HepG2 (cell line): Measurements from ENCODE around the gene HDAC10. TPM values are rescaled to one million over a fixed set of nuclear protein-coding genes. Genes with fewer than 3 reads are reported as not detected.

ENCODE experiments used
- ATAC-seq: fragments of 200-7000 bp; cut with Tn5 transposase; 3 replicates; pipeline ENCODE4 v1.9.1; 2020; ENCODE audit warnings: mild to moderate bottlenecking, moderate library complexity
- BruUV-seq: library from RNA; stranded (reverse); fragments of 400-500 nt; replicated peaks from 2 replicates; lab custom pipeline; 2021; lab: Mats Ljungman, UMichigan
- CTCF ChIA-PET: fragments of 300-600 bp; formaldehyde crosslinking; extraction: SDS; loops from one replicate; lab custom pipeline; 2021; ENCODE audit warnings: low total read pairs, inconsistent platforms, low intra/inter-chr PET ratio; lab: Yijun Ruan, JAX
- POLR2A ChIA-PET: fragments of 350-600 bp; sonication (Branson Sonifier 250); formaldehyde crosslinking; loops from one replicate; lab custom pipeline; 2020; ENCODE audit warnings: antibody characterized with exemption, inconsistent platforms; lab: Yijun Ruan, JAX
- DNase-seq: peaks from one replicate; pipeline ENCODE4 v3.0.0-alpha.2; 2015; ENCODE audit warnings: low spot score
- FAIRE-seq: peaks from 3 replicates; lab custom pipeline; 2011; peaks lifted over from hg19 to GRCh38; lab: Jason Lieb, UNC
- H2AFZ ChIP-seq: one replicate; pipeline ENCODE4 v1.6.1; 2011; ENCODE audit warnings: low read length, inconsistent platforms
- H3K27ac ChIP-seq: fragments of 300-600 bp; 3 replicates; pipeline ENCODE4 v1.8.0; 2011; ENCODE audit warnings: mixed run types, mild to moderate bottlenecking, mixed read lengths, low read length, inconsistent platforms; ENCODE audit not compliant: insufficient read depth; ENCODE audit errors: extremely low read length
- H3K27me3 ChIP-seq, 2 experiments: fragments of 200-600 bp in 1 of 2; 2 replicates in 1 of 2; 3 replicates in 1 of 2; pipeline versions ENCODE4 v1.6.0 to v1.8.0; 2011; ENCODE audit warnings: low read length in 2 of 2, mild to moderate bottlenecking in 2 of 2, moderate library complexity in 2 of 2, inconsistent platforms in 1 of 2; ENCODE audit not compliant: insufficient read depth in 2 of 2, control insufficient read depth in 1 of 2
- H3K36me3 ChIP-seq, 2 experiments: fragments of 200-600 bp in 1 of 2; replicated peaks in 1 of 2; 2 replicates in 1 of 2; 3 replicates in 1 of 2; pipeline versions ENCODE4 v1.5.1 to v1.8.0; 2011; ENCODE audit warnings: low read length in 2 of 2, inconsistent platforms in 1 of 2; ENCODE audit not compliant: insufficient read depth in 2 of 2, control insufficient read depth in 1 of 2
- H3K4me1 ChIP-seq: 2 replicates; pipeline ENCODE4 v1.5.1; 2012; ENCODE audit warnings: low read length, inconsistent platforms; ENCODE audit not compliant: insufficient read depth
- H3K4me2 ChIP-seq: 2 replicates; pipeline ENCODE4 v1.6.0; 2011; ENCODE audit warnings: low read depth, low read length, inconsistent platforms
- H3K4me3 ChIP-seq, 3 experiments: fragments of 200-600 bp in 1 of 3; sonication (generic), shearing (Covaris generic) in 1 of 3; replicated peaks in 1 of 3; 2 replicates each; pipeline ENCODE4 v1.5.1; 2011 to 2016; ENCODE audit warnings: low read length in 3 of 3, inconsistent platforms in 2 of 3, low read depth in 2 of 3, mild to moderate bottlenecking in 2 of 3, control low read depth in 1 of 3, mixed read lengths in 1 of 3; ENCODE audit not compliant: insufficient read depth in 1 of 3
- H3K79me2 ChIP-seq: one replicate; pipeline ENCODE4 v1.6.1; 2011; ENCODE audit warnings: low read length, inconsistent platforms; ENCODE audit not compliant: insufficient read depth
- H3K9ac ChIP-seq: 2 replicates; pipeline ENCODE4 v1.6.0; 2011; ENCODE audit warnings: mild to moderate bottlenecking, low read depth, low read length, inconsistent platforms; ENCODE audit not compliant: insufficient read depth
- H3K9me3 ChIP-seq: 2 replicates; pipeline ENCODE4 v1.5.1; 2012; ENCODE audit warnings: mild to moderate bottlenecking, low read length
- H4K20me1 ChIP-seq: 2 replicates; pipeline ENCODE4 v1.6.0; 2011; ENCODE audit warnings: inconsistent platforms, mild to moderate bottlenecking, low read length, moderate library complexity; ENCODE audit not compliant: insufficient read depth
- AGO2 ChIP-seq: fragments of 200-400 bp; formaldehyde crosslinking; optimal IDR thresholded peaks from 2 replicates; pipeline ENCODE3; 2017; ENCODE audit warnings: mild to moderate bottlenecking, low read depth, low read length, moderate library complexity
- WGBS: methylation state at CpG from one replicate; pipeline ENCODE4 v1.1.6; 2017; ENCODE audit warnings: low lambda C conversion rate; 5-methylcytosine and 5-hydroxymethylcytosine counted together
- in situ Hi-C: cut with HindIII; loops from 2 replicates; pipeline ENCODE4 v1.10.0; 2017; ENCODE audit warnings: low pct_unique_long_range_greater_than_20kb; ENCODE audit not compliant: extremely low pct_ligation_motif_present
- intact Hi-C: fragments of 100-400 bp; cut with micrococcal nuclease; formaldehyde crosslinking; loops from one replicate; pipeline ENCODE4 v1.10.0; 2022; ENCODE audit not compliant: unreplicated experiment
- polyA plus RNA-seq, 8 experiments: library from polyadenylated mRNA; depleted of rRNA in 3 of 8; stranded (reverse) in 7 of 8; unstranded in 1 of 8; fragments of >200 nt; fragmentation: Illumina TruSeq in 4 of 8; extraction: Trizol in 4 of 8; gene quantifications; 2 replicates each; pipeline versions ENCODE4 v1.2.1 to v1.2.3, GENCODE V29; 2011 to 2016; ENCODE audit warnings: low read depth in 4 of 8, missing spikeins in 1 of 8, mixed read lengths in 1 of 8; ENCODE audit not compliant: insufficient read depth in 1 of 8
- total RNA-seq, 5 experiments: library from RNA; depleted of rRNA; stranded (reverse); fragments of >200 nt; fragmentation: Illumina TruSeq; extraction: Trizol; gene quantifications; 2 replicates each; pipeline ENCODE4 v1.2.3, GENCODE V29; 2016; ENCODE audit warnings: low read depth in 1 of 5
- TF ChIP-seq, protein P1 (sequence below): fragments of 450-650 bp; IDR thresholded peaks from 2 replicates; pipeline ENCODE4 v1.6.1; 2016
- TF ChIP-seq, protein P2 (sequence below): sonication (generic); formaldehyde crosslinking; IDR thresholded peaks from 2 replicates; pipeline ENCODE4 v1.4.0; 2020; ENCODE audit warnings: missing genetic modification reagents

The HDAC10 gene
- total and polyA plus RNA-seq, 2 of the 13 experiments (the other 11 are each of a cell fraction or from before 2014, with no cell fraction given) = 13.9 to 14.9 TPM

DNA sequence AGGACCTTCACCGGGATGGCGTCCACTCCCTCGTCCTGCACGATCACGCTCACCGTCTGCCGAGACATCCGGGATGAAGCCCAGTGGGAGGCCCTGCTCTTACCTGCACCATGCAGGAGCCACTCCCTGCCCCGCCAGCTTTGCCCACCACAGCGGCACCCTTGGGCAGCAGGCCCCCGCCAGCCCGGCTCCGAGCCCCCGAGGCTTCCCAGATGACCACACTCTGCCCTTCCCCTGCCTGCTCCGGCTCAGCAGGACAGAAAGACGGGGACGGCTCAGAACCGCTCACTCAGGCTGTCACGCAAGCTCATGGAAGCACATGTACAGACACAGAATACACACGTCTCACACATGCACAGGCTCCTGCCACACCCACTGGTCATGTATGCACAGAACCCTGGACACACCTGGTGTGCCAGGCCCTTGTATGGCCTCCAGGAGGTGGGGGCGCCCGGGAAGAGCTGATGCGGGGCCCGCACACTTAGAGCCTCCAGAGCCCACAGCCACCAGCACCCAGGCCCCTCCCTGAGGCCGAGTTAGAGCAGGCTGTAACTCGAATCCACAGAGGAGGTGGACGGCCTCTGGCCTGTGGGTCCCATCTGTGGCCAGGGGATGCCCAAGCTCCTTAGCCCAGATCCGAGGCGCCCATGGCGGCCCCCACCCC lies 28.0 kb upstream of the HDAC10 start:
- no TSS peak for BruUV-seq
- no peak overlapping the region for H3K4me3 ChIP-seq
- no peak for ATAC-seq
- H3K27me3 ChIP-seq = no peaks in the 10 kb centered on the region
- peak; percentile 35 for TF ChIP-seq AGO2
- TF ChIP-seq, protein P1, sequence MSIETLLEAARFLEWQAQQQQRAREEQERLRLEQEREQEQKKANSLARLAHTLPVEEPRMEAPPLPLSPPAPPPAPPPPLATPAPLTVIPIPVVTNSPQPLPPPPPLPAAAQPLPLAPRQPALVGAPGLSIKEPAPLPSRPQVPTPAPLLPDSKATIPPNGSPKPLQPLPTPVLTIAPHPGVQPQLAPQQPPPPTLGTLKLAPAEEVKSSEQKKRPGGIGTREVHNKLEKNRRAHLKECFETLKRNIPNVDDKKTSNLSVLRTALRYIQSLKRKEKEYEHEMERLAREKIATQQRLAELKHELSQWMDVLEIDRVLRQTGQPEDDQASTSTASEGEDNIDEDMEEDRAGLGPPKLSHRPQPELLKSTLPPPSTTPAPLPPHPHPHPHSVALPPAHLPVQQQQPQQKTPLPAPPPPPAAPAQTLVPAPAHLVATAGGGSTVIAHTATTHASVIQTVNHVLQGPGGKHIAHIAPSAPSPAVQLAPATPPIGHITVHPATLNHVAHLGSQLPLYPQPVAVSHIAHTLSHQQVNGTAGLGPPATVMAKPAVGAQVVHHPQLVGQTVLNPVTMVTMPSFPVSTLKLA = peak; percentile 85
- TF ChIP-seq, protein P2, sequence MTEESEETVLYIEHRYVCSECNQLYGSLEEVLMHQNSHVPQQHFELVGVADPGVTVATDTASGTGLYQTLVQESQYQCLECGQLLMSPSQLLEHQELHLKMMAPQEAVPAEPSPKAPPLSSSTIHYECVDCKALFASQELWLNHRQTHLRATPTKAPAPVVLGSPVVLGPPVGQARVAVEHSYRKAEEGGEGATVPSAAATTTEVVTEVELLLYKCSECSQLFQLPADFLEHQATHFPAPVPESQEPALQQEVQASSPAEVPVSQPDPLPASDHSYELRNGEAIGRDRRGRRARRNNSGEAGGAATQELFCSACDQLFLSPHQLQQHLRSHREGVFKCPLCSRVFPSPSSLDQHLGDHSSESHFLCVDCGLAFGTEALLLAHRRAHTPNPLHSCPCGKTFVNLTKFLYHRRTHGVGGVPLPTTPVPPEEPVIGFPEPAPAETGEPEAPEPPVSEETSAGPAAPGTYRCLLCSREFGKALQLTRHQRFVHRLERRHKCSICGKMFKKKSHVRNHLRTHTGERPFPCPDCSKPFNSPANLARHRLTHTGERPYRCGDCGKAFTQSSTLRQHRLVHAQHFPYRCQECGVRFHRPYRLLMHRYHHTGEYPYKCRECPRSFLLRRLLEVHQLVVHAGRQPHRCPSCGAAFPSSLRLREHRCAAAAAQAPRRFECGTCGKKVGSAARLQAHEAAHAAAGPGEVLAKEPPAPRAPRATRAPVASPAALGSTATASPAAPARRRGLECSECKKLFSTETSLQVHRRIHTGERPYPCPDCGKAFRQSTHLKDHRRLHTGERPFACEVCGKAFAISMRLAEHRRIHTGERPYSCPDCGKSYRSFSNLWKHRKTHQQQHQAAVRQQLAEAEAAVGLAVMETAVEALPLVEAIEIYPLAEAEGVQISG (CRISPR knock-in tag) = no peak
- TF ChIP-seq, all 625 proteins: peak for 2
- Histone ChIP-seq H3K27ac (no peak overlapping the region), H3K36me3 (peaks cover 36 to 45% of the 10 kb centered on the region in 2 experiments; a peak in 4 of 5 replicates), H4K20me1 (0 out of 2 replicates have a peak, but pooled peaks cover 3% of the 10 kb centered on the region), H3K9me3 (no peaks in the 10 kb centered on the region), H2AFZ (no peak overlapping the region), H3K4me1 (peaks cover 2% of the 10 kb centered on the region), H3K9ac (no peak overlapping the region), H3K79me2 (no peaks in the 10 kb centered on the region), H3K4me2 (no peak overlapping the region)
- ChIA-PET POLR2A (interaction anchor here (0.6 to 0.9 kb wide), 2 partner anchors 13 to 16 kb away, joined by 3 read pairs; no protein-coding TSS in a partner anchor), CTCF (interaction anchor here (1.0 to 1.3 kb wide), 2 partner anchors 48 to 63 kb away, joined by 3 to 4 read pairs; partner anchors contain the start of gene DENND6B)
- WGBS = 98% methylated on average over 18 of the region's 30 CpGs
- no peak for FAIRE-seq
- in situ Hi-C loops = loop anchor here (5.0 kb wide), 1 partner anchor 48 kb away; the partner anchor contains the start of gene DENND6B
- intact Hi-C loops = no loop called here
- no peak for DNase-seq
